ENCODE measurements around the gene DLL3.
"Not testable (repeated sequence)": the region's sequence is repeated elsewhere in the genome, so short reads cannot be mapped to it uniquely, and the experiment has no call there.

DLL3 gene

GRCh38 chr19:39498798-39499642 is at the start of gene DLL3:
DLL3 (plus strand) TSS chr19:39498947; CDS start chr19:39498975, 28 bp downstream.
- DNase-seq (ENCODE audit: low spot score): peak; percentile 45

- no peak for DNase-seq (ENCODE audit: low spot score)
Observed at GRCh38 chr19:39449116-39449797, 49.5 kb upstream of the DLL3 start.

GRCh38 chr19:39451257-39451656 is 47.5 kb upstream of the DLL3 start:
- not testable (repeated sequence) for DNase-seq (ENCODE audit: low spot score)

- DNase-seq (ENCODE audit: low spot score): no peak
Observed at GRCh38 chr19:39463403-39463802, 35.3 kb upstream of the DLL3 start.

- DNase-seq (ENCODE audit: low spot score): no peak
Observed at GRCh38 chr19:39465956-39466747, 32.6 kb upstream of the DLL3 start.

GRCh38 chr19:39467941-39468340 is 30.8 kb upstream of the DLL3 start:
- no peak for DNase-seq (ENCODE audit: low spot score)

GRCh38 chr19:39469036-39469435 is 29.7 kb upstream of the DLL3 start:
- no peak for DNase-seq (ENCODE audit: low spot score)

- no peak for DNase-seq (ENCODE audit: low spot score)
Observed at GRCh38 chr19:39469567-39469966, 29.2 kb upstream of the DLL3 start.

GRCh38 chr19:39470724-39471339 is 27.9 kb upstream of the DLL3 start:
- DNase-seq (ENCODE audit: low spot score): no peak

GRCh38 chr19:39471756-39472536 is 26.8 kb upstream of the DLL3 start:
- DNase-seq (ENCODE audit: low spot score): no peak

GRCh38 chr19:39472746-39473442 is 25.9 kb upstream of the DLL3 start:
- no peak for DNase-seq (ENCODE audit: low spot score)

- no peak for DNase-seq (ENCODE audit: low spot score)
Observed at GRCh38 chr19:39473443-39473960, 25.2 kb upstream of the DLL3 start.

- peak; percentile 91 for DNase-seq (ENCODE audit: low spot score)
Observed at GRCh38 chr19:39474139-39474620, 24.6 kb upstream of the DLL3 start.

- DNase-seq (ENCODE audit: low spot score): no peak
Observed at GRCh38 chr19:39475748-39476147, 23.0 kb upstream of the DLL3 start.

- not testable (repeated sequence) for DNase-seq (ENCODE audit: low spot score)
Observed at GRCh38 chr19:39479319-39479801, 19.4 kb upstream of the DLL3 start.

- no peak for DNase-seq (ENCODE audit: low spot score)
Observed at GRCh38 chr19:39479916-39480315, 18.8 kb upstream of the DLL3 start.

- peak; percentile 95 for DNase-seq (ENCODE audit: low spot score)
Observed at GRCh38 chr19:39480337-39481228, 18.2 kb upstream of the DLL3 start, which contains the start of gene TIMM50. TIMM50 (plus strand) TSS chr19:39480838; CDS start chr19:39480854, 16 bp downstream.

- no peak for DNase-seq (ENCODE audit: low spot score)
Observed at GRCh38 chr19:39481229-39481545, 17.6 kb upstream of the DLL3 start.

- no peak for DNase-seq (ENCODE audit: low spot score)
Observed at GRCh38 chr19:39481676-39482075, 17.1 kb upstream of the DLL3 start.

Data from iPS-NIHi11 (cell line).